K562 treated with DMSO at 1 percent for 24 hours (cell line): ENCODE measurements around the gene PTMA. TPM values are rescaled to one million over a fixed set of nuclear protein-coding genes. Genes with fewer than 3 reads are reported as not detected.

Source experiments
- total RNA-seq: library from RNA; unstranded; fragments of 300-600 nt; gene quantifications from 2 replicates; pipeline ENCODE4 v1.2.3, GENCODE V29; 2022; ENCODE audit warnings: low read depth; ENCODE audit not compliant: insufficient read depth

The PTMA gene
- 380 and 418 TPM in 2 replicates for total RNA-seq

GRCh38 chr2:231707927-231708772 is at the start of gene PTMA:
PTMA (plus strand) TSS chr2:231708525; CDS start chr2:231708707, 182 bp downstream.

Other genes starting within 250 kb of the PTMA start
- gene NCL, start 244.0 kb upstream of the PTMA start, total RNA-seq, result 102 and 113 TPM in 2 replicates
- 0.36 and 0.80 TPM in 2 replicates for gene NMUR1, start 178.1 kb upstream of the PTMA start, total RNA-seq
- not detected in 2 replicates for gene TEX44, start 115.7 kb upstream of the PTMA start, total RNA-seq
- 10.5 and 17.7 TPM in 2 replicates for gene PDE6D, start 72.8 kb downstream of the PTMA start, total RNA-seq
- 24.8 and 25.8 TPM in 2 replicates for gene COPS7B, start 77.9 kb downstream of the PTMA start, total RNA-seq
- gene NPPC, start 217.9 kb downstream of the PTMA start, total RNA-seq, result not detected in 2 replicates